Stimulated activated CD4-positive, alpha-beta T cell treated with anti-CD3 and anti-CD28 coated beads, Interleukin-15, amount 100 ng/mL, for 48 hours (primary cell): ENCODE measurements around the gene RPS6KA6.

Source experiments
- DNase-seq, 2 donors: peaks; one replicate each; pipeline ENCODE4 v3.0.0-alpha.2; 2020; ENCODE audit warnings: low read depth in 2 of 2

RPS6KA6 gene

GRCh38 chrX:84187533-84188319 lies at the start of gene RPS6KA6:
Gene RPS6KA6, minus strand, starts transcription at chrX:84188199. Its CDS starts 300 bp downstream, at chrX:84187899.
- DNase-seq: no peak

- DNase-seq: no peak
Measured at GRCh38 chrX:84224741-84225140, 36.7 kb upstream of the RPS6KA6 start.

GRCh38 chrX:84223261-84223660 lies 35.3 kb upstream of the RPS6KA6 start:
- DNase-seq: no peak

- DNase-seq: no peak
Measured at GRCh38 chrX:84221181-84221580, 33.2 kb upstream of the RPS6KA6 start.

GRCh38 chrX:84219551-84219950 lies 31.6 kb upstream of the RPS6KA6 start:
- DNase-seq: no peak

GRCh38 chrX:84218726-84219125 lies 30.7 kb upstream of the RPS6KA6 start:
- no peak for DNase-seq

DNA sequence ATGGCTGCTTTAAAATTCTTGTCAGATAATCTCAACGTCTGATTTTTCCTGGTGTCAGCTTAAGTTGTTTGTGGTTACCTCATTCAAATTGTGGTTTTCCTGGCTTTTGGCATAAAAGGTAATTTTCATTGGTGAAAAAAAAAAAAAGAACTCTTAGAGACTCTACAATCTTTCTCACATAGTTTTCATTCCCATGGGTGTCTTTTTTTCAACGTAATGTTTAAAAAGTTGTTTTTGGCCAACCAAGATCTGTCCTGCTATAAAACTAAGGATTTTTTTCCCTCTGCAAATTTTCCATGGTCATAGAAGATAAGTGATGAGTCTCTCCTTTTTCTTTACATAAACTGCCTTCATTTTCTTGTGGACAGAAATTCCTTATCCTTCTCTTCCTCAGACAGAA lies 28.9 kb upstream of the RPS6KA6 start:
- DNase-seq: no peak

DNA sequence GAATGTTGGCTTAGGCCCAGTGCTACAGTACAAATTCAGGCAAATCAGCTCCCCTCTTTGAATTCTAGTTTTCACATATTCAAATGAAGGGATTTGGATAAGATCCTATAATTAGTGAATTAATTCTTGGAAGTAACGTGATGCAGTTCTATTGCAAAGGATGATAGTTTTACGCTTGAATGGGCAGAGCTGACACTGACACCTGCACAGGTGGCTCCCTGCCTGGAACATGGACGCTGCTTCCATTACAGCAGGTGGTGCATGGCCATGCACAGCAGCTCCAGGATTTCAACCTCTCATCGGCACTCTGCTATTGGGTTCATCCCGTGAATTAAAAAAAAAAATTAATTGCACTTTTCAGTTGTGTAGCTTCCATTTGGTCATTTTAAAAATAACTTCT lies 28.4 kb upstream of the RPS6KA6 start:
- DNase-seq: no peak

DNA sequence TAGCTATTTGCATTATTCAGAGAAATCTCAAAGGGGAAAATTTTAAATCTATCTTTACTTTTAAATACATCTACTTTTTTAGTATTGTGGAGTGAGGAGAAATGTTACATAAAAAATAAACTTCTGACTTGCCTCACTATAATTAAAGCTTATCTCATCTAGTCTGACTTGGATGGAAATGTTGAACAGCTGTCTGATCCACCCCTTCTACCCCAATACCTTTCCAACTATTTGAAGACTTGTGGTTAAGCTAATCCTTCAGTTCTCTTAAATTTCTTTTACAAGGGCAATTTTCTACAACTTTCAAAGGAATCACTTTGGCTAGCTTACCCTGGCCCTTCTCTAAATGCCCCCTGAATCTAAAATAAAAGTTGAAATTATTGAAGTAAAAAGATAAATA lies 17.3 kb upstream of the RPS6KA6 start:
- no peak for DNase-seq

GRCh38 chrX:84199688-84200087 lies 11.7 kb upstream of the RPS6KA6 start:
- no peak for DNase-seq

- no peak for DNase-seq
Measured at GRCh38 chrX:84197550-84197949, 9.6 kb upstream of the RPS6KA6 start.

GRCh38 chrX:84192006-84192405 lies 4.0 kb upstream of the RPS6KA6 start:
- no peak for DNase-seq

- DNase-seq: no peak
Measured at GRCh38 chrX:84189125-84189524, 1.1 kb upstream of the RPS6KA6 start.

GRCh38 chrX:84188320-84188834 lies 378 bp upstream of the RPS6KA6 start:
- DNase-seq: no peak

- no peak for DNase-seq
Measured at GRCh38 chrX:84186603-84187532, 1.1 kb downstream of the RPS6KA6 start.

DNA sequence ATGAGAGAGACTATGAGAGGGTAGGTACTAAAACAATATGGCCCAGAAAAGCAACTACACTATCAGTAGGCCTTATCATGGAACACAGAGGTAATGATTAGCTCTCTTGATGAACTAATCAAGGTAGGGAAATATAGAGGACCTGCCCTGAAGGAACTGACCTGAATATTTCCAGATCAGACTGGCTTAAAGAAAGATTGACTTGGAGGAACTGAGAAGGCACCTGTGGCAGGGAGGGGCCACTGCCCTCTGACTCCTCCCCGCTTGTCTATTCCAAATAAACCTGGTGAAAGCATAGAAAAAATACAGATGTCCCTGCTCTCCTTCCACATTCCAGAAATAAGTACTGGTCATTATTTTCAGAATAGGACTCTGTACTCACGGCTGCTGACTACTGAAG lies 5.5 kb downstream of the RPS6KA6 start:
- no peak for DNase-seq

GRCh38 chrX:84175958-84176357 lies 12.0 kb downstream of the RPS6KA6 start:
- DNase-seq: no peak

GRCh38 chrX:84175274-84175673 lies 12.7 kb downstream of the RPS6KA6 start:
- DNase-seq: no peak

DNA sequence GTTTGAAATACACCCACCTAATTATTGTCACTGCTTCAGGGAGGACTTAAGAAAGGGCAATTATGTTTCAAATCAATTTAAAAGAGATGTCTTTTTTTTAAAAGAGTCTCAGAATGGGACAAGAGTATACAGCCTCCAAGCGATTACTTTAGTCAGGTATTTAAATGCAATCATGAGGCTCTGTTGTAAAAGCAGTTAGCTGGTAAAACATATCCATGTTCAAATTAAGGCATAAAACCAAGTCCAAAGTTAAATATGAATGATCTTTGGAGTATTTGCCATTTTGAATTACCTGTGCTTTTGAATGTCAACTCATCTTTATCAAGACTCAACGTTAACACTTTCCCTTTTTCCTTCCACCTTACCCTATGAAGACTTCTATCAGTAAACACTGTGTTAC lies 13.7 kb downstream of the RPS6KA6 start:
- no peak for DNase-seq

- no peak for DNase-seq
Measured at GRCh38 chrX:84170931-84171330, 17.1 kb downstream of the RPS6KA6 start.

DNA sequence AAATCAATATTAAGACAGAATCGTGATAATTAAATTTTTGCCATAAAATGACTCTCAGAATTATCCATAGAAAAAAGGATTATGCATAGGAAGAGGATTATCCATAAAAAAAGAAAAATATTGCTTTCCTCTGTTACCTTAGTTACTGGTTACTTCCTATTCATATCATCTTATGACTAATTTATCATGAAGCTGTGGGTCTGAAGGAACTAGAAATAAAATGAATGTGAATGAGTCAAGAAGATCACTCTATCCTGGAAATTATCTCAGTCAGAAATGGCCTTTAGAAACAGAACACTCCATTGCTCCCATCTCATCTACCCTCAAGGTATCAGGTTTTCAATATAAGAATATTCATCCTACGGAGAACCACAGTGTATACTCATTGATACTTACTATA lies 19.4 kb downstream of the RPS6KA6 start:
- DNase-seq: no peak

DNA sequence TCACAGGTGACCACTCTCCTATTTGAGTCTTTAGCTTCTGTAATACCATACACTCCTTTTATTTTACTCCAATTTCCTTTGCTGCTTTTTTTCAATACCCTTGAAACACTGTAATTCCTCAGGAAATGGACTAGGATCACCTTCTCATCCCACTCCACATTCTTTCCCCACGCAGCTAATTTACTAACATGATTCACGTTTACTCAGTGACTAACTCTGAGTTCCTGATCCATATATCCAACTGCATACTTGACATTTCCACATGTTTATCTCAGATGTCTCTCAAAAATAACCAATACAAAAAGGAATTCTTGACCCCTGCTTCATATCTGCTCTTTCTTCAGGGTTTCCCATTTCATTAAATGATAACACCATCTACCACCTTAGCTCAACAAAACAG lies 19.9 kb downstream of the RPS6KA6 start:
- no peak for DNase-seq

DNA sequence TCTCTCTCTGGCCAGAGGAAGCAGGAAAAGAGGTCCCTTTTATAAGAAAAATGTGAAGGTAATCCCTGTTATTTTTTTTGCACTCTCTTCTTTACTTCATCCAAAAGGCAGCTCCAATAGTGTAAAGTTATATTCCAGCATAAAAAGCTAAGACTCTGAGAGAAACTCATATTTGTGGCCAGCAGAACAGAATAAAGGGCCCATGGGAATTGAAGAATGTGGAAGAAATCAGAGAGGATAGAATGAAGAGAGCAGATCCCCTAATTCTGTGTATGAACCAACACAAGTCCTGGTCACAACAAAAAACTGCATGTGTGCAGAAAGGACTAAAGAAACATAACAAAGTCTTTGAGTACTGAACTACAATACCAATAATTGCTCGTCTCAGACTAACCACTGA lies 22.3 kb downstream of the RPS6KA6 start:
- no peak for DNase-seq
